T-helper 9 cell (primary cell): Measurements from ENCODE around the gene HPF1.

Experiments
- DNase-seq: peaks from one replicate; pipeline ENCODE4 v3.0.0-alpha.2; 2020

Gene HPF1

DNA sequence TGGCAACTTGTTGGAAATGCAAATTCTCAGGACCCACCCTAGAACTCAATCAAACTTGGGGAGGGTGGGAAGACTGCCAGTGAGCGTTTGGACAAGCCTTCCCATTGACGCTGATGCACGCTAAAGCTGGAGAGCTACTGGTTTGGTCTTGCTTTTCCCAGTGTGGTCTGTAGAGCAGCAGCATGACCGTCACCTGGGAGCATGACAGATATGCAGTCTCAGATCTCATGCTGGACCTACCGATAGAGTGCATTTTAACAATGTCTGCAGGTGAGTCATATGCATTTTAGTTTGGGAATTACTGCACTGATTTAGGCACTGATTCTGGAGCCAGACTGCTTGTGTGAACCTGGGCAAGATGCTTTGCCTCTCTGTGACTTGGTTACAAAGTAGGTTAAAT, 27.2 kb downstream of the HPF1 start:
- DNase-seq: no peak

DNA sequence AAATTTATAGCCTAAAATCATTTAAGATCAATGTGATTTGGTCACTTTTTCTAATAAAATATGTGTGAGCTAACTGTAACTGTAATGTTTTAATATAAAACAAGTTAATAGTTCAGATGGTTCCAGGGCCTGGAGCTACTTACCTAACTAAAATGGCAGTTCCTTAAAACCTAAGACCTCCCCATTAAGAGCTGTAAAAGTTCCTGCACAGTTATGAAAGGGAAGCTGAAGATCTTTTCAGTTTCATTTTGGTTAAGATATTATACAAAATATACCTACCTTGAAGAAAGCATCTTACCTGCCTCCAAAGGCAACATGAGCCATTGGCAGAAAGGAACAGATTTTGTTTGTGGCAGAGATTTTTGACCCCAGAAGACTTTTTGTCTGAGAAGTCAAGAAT, 30.1 kb downstream of the HPF1 start:
- no peak for DNase-seq

DNA sequence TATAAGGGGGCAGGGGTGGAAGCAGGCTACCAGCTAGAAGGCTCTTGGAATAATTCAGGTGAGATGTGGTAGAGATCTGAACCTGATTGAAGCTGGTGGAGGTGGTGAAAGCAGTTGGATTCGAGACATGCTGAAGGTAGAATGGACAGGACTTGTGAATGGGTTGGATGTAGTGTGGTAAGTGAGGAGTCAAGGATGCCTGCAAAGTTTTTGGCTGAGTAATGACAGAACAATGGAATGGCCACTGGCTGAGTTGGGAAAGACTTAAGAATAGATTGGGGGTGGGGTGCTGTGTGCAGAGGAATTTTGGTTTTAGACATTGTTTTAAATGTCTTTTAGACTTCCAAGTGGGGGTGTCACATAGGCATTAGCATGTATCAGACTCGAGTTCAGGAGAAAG, 33.5 kb downstream of the HPF1 start:
- no peak for DNase-seq

DNA sequence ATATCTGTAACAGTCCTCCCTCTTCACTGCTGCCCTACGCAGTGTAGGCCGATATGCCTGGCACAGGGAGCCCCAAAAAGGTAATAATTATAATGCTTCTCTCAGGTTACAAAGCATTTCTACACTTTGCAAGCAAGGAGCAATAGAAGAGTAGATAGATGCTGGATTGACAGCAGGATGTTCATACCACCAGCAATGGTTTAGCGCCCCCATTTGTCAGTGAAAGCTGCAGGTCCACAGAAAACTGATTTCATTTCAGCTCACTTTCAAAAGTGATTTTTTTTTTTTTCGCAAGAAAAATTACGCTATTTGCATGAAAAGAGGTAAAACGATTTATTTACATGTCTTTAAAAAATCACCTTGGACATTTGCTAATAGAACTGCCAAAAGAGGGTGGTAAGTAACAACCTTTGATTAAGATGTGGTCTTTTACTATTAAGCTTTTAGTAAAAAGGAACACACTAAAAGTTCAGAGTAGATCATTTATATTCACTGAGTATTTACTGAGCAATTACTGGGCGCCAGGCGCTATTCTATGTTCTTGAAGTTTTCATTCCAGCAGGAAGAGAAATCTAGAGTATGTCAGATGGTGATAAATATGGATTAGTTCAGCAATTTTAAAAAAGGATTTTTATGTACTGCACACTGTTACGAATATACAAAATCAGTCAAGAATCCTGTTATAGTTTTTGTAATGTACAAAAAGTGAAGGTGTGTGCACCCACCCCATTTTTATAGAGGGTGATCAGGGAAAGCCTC, 34.4 kb downstream of the HPF1 start:
- DNase-seq: no peak

DNA sequence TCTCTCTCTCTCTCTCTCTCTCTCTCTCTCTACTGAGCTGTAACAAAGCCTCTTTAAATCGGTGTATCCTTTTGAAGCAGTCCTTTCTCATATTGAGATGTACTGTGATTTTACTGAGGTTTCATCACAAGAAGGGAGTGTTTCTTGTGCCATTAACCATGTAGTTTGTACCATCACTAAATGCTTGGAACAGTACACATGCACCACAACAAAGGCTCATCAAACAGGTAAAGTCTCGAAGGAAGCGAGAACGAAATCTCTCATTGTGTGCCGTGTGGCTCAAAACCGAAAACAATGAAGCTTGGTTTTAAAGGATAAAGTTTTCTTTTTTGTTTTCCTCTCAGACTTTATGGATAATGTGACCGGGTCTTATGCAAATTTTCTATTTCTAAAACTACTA, 37.2 kb downstream of the HPF1 start:
- no peak for DNase-seq

DNA sequence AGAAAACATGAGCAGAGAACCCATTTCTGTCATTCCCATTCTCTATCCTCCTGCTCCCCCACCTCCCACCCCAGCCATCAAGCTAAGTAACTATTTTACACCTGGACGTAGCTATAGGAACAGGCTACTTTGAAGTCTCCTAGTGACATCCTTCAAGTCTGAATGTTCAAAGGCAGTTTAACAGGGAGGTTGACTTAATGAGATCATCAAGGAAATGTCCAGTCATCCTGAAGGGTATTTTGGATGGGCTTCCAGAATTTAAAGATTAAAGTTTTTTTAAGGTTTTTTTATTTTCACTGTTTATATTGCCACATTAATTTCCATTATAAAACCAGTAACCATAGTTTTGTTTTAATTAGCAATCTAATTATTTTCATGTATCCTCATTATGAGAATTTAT, 41.1 kb downstream of the HPF1 start:
- DNase-seq: no peak

DNA sequence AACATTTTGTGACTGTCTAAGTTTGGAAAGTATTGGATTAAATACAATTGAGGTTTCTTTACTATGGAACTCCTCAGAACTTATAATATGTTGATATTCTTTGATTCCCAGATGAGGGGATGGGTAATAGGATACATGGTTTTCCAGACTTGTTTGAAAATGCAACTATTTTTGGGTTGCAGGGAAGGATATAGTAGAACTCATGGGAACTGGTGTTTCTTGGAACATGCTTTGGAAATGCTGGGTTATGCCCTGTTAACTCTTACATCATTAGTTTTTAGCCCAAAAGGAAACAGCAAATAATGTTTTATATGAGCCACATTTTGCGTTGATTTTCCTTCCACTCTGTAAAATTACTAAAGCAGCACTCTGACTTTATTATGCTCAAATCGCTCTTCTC, 41.9 kb downstream of the HPF1 start:
- no peak for DNase-seq

DNA sequence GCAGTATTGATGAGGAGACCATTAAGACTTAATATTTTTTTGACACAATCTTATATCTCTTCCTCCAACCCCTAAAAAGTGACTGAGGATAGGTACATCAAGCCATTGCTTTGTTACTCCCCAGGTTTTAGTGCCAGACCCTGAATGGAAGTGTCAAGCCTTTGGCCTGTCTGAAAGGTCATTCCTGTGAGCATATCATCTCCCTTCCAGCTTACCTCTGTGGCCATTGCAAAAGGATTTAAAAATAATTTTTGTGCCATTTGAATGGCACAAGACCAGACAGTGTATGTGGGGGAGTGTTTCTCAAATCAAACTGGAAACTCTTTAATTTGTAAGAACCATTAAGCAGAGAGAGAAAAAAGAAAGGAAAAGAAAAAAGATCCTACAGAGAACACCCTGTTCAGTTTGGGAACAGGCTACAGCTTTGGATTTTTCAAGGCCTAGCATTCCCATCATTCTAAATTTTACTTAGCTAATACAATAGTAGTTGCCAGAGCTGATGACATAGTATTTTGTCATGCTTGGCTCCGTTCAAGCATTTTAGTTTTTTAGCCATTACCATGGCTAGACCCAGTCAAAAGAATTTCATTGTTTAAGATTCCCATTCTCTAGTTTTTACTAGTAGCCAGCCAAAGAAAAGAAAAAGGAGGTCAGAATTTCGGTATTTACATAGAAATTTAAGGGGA, 49.6 kb downstream of the HPF1 start:
- DNase-seq: no peak

DNA sequence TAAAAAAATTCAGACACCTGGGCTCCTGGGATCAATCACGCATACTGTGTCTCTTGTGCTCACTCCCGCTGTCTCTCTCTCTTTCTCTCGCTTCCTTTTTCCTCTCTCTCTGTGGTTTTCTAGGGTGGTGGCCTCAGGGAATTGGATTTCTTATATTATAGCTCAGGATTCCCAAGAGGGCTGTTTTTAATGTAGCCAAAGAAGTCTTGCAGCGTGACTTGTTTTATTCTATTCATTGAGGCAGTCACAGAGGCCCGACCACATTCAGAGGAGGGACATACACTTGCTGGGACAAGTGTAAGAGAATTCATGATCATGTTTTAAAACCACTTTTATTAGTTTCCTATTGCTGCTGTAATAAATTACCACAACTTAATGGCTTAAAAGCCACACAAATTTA, 59.4 kb downstream of the HPF1 start:
- no peak for DNase-seq

DNA sequence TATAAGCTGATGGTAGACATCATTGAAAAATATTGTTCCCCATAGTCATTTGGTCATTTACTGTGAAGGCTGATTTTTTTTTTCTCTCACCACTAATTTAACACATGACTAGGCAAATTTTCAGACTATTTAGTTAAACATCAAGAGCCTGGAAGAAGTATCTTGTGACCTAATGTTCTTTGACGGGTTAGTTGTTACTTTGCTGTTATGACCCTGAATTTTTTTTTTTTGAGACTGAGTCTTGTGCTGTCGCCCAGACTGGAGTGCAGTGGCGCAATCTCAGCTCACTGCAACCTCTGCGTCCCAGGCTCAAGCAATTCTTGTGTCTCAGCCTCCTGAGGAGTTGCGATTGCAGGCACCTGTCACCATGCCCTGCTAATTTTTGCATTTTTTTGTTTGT, 67.0 kb downstream of the HPF1 start:
- no peak for DNase-seq

DNA sequence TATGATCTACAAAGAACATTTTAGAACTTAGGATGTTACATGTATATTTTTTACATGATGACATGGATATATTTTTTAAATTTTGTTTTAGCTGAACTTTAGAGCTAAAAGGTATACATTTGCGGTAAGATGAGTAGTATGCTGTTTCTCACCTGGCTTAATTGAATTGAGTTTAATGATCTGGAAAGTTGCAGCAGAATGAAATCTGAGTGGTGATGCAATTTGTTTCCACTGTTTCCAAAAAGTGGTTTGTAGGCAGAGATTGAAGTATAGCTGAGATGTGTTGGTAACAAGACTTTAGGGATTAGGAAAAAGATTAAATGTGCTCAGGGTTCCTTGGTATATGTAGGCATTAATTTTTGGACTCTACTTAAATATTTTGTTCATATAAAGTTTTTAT, 68.1 kb downstream of the HPF1 start:
- no peak for DNase-seq

DNA sequence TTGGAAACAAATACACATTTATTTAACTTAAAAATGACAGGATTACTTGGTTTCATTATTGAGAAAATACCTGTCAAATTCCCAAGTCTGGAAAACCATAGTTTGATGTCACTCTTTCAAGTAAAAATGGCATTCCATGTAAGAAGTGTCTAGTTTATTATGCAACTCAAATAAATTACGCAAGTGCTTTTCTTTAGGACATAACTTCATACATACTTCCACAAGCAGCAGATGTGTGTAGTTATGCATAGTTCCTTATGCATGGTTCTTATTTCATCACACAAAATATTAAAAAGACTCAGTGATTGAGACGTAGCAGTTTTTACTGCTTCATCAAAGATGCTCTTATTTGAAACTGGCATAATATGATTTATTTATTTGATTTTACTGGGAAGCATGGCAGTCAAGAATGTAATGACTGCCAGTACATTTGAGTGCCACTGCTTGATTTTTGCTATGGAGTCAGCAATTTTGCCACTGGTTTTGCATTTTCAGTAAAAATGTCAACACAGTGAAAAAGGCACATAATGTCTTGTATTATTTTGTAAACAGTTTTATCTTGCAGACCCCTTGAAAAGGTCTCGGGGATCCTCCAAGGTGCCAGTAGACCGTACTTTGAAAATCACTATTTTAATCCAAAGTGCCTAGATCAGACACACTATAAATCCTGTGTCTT, 75.2 kb downstream of the HPF1 start:
- DNase-seq: no peak
